Hepatocyte (in vitro differentiated cells): ENCODE measurements around the gene DOCK2.

Experiments
- EZH2 ChIP-seq: fragments of 200-600 bp; sonication (generic); IDR thresholded peaks from 2 replicates; pipeline ENCODE4 v1.6.1; 2016; ENCODE audit warnings: antibody characterized with exemption, mild to moderate bottlenecking, borderline replicate concordance
- EZH2phosphoT487 ChIP-seq: fragments of 200-600 bp; sonication (generic); IDR thresholded peaks from one replicate; pipeline ENCODE4 v1.6.1; 2018; ENCODE audit warnings: antibody characterized with exemption, mild to moderate bottlenecking, low read depth, moderate library complexity; ENCODE audit not compliant: unreplicated experiment, severe bottlenecking
- TF ChIP-seq, protein P1 (sequence below): fragments of 200-600 bp; sonication (generic); IDR thresholded peaks from 2 replicates; pipeline ENCODE4 v1.5.1; 2016; ENCODE audit warnings: antibody characterized with exemption, mild to moderate bottlenecking; ENCODE audit not compliant: poor library complexity

DNA sequence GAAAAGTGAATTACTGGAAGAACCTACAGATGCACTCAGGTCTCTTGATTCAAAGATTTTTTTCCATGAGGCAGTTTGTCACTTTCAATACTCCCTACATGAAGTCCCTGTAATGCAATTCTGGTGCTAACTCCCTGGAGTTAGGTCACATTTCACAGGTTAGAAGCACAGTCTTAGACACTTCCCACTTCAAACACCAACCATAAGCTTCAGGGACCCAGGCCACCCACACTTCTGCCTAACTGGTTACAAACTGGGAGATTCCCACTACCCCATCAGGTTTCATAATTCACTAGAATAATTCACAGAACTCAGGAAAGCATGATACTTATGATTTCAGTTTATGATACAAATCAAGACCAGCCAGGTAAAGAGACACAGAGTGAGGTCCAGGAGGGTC, 439.7 kb downstream of the DOCK2 start:
- TF ChIP-seq, protein P1, sequence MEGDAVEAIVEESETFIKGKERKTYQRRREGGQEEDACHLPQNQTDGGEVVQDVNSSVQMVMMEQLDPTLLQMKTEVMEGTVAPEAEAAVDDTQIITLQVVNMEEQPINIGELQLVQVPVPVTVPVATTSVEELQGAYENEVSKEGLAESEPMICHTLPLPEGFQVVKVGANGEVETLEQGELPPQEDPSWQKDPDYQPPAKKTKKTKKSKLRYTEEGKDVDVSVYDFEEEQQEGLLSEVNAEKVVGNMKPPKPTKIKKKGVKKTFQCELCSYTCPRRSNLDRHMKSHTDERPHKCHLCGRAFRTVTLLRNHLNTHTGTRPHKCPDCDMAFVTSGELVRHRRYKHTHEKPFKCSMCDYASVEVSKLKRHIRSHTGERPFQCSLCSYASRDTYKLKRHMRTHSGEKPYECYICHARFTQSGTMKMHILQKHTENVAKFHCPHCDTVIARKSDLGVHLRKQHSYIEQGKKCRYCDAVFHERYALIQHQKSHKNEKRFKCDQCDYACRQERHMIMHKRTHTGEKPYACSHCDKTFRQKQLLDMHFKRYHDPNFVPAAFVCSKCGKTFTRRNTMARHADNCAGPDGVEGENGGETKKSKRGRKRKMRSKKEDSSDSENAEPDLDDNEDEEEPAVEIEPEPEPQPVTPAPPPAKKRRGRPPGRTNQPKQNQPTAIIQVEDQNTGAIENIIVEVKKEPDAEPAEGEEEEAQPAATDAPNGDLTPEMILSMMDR, result no peak
- TF ChIP-seq EZH2 (no peak), EZH2phosphoT487 (no peak)
